SK-MEL-5 (cell line): ENCODE measurements around the gene FAM131A. TPM values are rescaled to one million over a fixed set of nuclear protein-coding genes. Genes with fewer than 3 reads are reported as not detected.
A peak's percentile ranks its signal among the peaks of the same experiment; 100 is the strongest.

ENCODE experiments used
- DNase-seq: peaks from one replicate; pipeline ENCODE4 v3.0.0-alpha.2; 2016; ENCODE audit warnings: low read depth, low spot score
- in situ Hi-C: cut with HindIII; loops from 2 replicates; pipeline ENCODE4 v1.10.0; 2016; ENCODE audit warnings: low sequenced_read_pairs, high pct_unique_total_duplicates, low pct_unique_long_range_greater_than_20kb
- total RNA-seq: library from RNA; depleted of rRNA; stranded (reverse); fragments of >200 nt; shearing (Covaris generic); gene quantifications from 2 replicates; pipeline ENCODE4 v1.2.3, GENCODE V29; 2014

FAM131A gene
- total RNA-seq, 1 experiment from 2014 or later, result 19.5 TPM

GRCh38 chr3:184349563-184350470, 12.4 kb downstream of the FAM131A start:
- in situ Hi-C loops, result loop anchor here (25.0 kb wide), 1 partner anchor 187 kb away; no protein-coding TSS in a partner anchor
- DNase-seq, result no peak

- DNase-seq, result no peak
- in situ Hi-C loops, result loop anchor here (25.0 kb wide), 1 partner anchor 187 kb away; no protein-coding TSS in a partner anchor
Observed at GRCh38 chr3:184350618-184351017, 13.2 kb downstream of the FAM131A start.

GRCh38 chr3:184351511-184352148, 14.2 kb downstream of the FAM131A start:
- in situ Hi-C loops, result loop anchor here (25.0 kb wide), 1 partner anchor 186 kb away; no protein-coding TSS in a partner anchor
- no peak for DNase-seq

- in situ Hi-C loops, result loop anchor here (25.0 kb wide), 1 partner anchor 185 kb away; no protein-coding TSS in a partner anchor
- DNase-seq, result no peak
Observed at GRCh38 chr3:184352149-184352785, 14.9 kb downstream of the FAM131A start.

- DNase-seq, result no peak
- in situ Hi-C loops, result loop anchor here (25.0 kb wide), 1 partner anchor 184 kb away; no protein-coding TSS in a partner anchor
Observed at GRCh38 chr3:184352897-184353545, 15.6 kb downstream of the FAM131A start.

- DNase-seq, result no peak
- in situ Hi-C loops, result loop anchor here (25.0 kb wide), 1 partner anchor 184 kb away; no protein-coding TSS in a partner anchor
Observed at GRCh38 chr3:184353546-184353941, 16.1 kb downstream of the FAM131A start.

- DNase-seq, result peak; percentile 64
- in situ Hi-C loops, result loop anchor here (25.0 kb wide), 1 partner anchor 183 kb away; no protein-coding TSS in a partner anchor
Observed at GRCh38 chr3:184354121-184354728, 16.8 kb downstream of the FAM131A start.

GRCh38 chr3:184354754-184355153, 17.4 kb downstream of the FAM131A start:
- no peak for DNase-seq
- in situ Hi-C loops, result loop anchor here (25.0 kb wide), 1 partner anchor 183 kb away; no protein-coding TSS in a partner anchor

GRCh38 chr3:184355261-184356040, 18.1 kb downstream of the FAM131A start:
- no peak for DNase-seq

GRCh38 chr3:184357248-184358123, 20.1 kb downstream of the FAM131A start:
- in situ Hi-C loops, result loop anchor here (25.0 kb wide), 1 partner anchor 180 kb away; no protein-coding TSS in a partner anchor
- DNase-seq, result no peak

More at GRCh38 chr3:184355261-184356040, 18.1 kb downstream of the FAM131A start:
- in situ Hi-C loops, result loop anchor here (25.0 kb wide), 1 partner anchor 182 kb away; no protein-coding TSS in a partner anchor

GRCh38 chr3:184358124-184358767, 20.8 kb downstream of the FAM131A start:
- no peak for DNase-seq
- in situ Hi-C loops, result loop anchor here (25.0 kb wide), 1 partner anchor 179 kb away; no protein-coding TSS in a partner anchor

GRCh38 chr3:184358921-184359350, 21.5 kb downstream of the FAM131A start:
- in situ Hi-C loops, result loop anchor here (25.0 kb wide), 1 partner anchor 178 kb away; no protein-coding TSS in a partner anchor
- DNase-seq, result no peak

GRCh38 chr3:184359610-184360009, 22.2 kb downstream of the FAM131A start:
- DNase-seq, result peak; percentile 15
- in situ Hi-C loops, result loop anchor here (25.0 kb wide), 1 partner anchor 178 kb away; no protein-coding TSS in a partner anchor

GRCh38 chr3:184360070-184360928, 22.9 kb downstream of the FAM131A start:
- no peak for DNase-seq
- in situ Hi-C loops, result loop anchor here (25.0 kb wide), 1 partner anchor 177 kb away; no protein-coding TSS in a partner anchor
